ENCODE data around the gene TREML4.

GRCh38 chr6:41236276-41236675 lies 8.1 kb downstream of the TREML4 start:
- no peak for TF ChIP-seq CTCF (IDR thresholded peaks at IDR 0.05; ENCODE audit: control extremely low read depth in 1 of 3, insufficient read depth in 1 of 3, low read depth in 1 of 3, low read length in 3 of 3)
- no peak for TF ChIP-seq CHD2 (IDR thresholded peaks at IDR 0.05; ENCODE audit: low read length)
- TF ChIP-seq SIN3A (conservative IDR thresholded peaks at IDR 0.05 in 1 of 2, IDR thresholded peaks at IDR 0.05 in 1 of 2; ENCODE audit: low read depth in 1 of 2, low read length in 2 of 2): no peak
- no peak for TF ChIP-seq CHD1 (IDR thresholded peaks at IDR 0.05; ENCODE audit: low read depth, low read length)
